GM18861 (cell line): ENCODE data around the gene MRPL41.
"Not testable (repeated sequence)": the region's sequence is repeated elsewhere in the genome, so short reads cannot be mapped to it uniquely, and the experiment has no call there.

Experiments
- ATAC-seq: cut with Tn5 transposase; IDR thresholded peaks from one replicate; pipeline ENCODE4 v1.9.1; 2021; ENCODE audit not compliant: unreplicated experiment

MRPL41 gene

DNA sequence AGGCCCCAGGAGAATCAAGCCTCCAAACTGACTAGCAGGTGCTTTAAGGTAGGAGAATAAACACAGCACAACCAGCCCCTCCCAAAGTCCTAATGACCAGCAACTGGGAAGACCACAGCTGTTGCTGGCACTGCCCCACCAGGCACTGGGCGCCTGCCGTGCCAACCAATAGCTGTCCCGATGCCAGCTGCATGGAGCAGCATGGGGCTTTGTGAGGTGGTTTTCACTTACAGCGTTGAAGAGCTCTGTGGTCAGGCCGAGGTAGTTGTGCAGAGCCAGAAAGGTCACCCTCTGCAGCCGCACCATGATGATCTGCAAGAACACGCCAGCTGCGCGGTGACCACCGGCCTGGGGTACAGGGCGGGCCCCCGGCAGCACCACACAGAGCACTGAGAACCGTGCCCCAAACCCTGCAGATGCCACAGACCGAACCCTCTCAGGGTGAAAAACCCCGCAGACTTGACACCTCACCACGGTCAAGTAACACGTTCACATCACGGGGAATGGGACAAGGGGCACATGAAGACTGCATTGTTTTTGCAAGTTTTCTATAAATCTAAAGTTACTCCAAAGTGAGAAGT, 30.2 kb upstream of the MRPL41 start:
- ATAC-seq, result no peak

DNA sequence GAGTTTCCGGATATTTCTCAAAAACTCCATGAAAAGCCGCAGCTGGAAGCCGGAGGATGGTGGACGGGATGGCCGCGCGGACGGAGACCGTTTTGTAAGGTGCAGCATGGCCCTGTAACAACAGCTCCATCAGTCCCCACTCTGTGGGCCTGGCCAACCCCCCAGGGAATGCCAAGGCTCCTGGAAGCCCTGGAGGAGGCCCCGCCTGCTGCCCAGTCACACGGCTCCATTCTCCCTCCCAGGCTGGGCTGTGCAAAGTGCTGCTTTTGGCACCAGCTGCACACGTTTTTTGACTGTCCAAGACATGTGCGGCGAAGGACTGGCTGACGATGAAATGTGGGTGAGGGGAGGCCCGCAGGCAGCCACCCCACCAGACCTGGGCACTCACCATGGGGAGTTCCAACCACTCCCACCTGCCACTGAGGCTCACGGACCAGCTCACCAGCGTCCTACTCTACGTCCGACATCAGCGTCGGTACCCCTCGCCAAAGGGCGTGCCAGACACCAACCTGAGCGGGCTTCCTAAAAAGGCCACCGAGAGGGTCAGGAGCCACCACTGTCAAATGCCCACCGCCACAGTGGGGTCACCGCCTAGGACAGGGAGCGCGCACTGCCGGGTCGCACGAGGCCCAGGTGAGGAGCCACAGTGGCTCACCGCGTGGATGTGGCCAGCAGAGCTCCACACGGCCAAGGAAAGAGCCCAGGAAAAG, 28.8 kb upstream of the MRPL41 start:
- no peak for ATAC-seq

DNA sequence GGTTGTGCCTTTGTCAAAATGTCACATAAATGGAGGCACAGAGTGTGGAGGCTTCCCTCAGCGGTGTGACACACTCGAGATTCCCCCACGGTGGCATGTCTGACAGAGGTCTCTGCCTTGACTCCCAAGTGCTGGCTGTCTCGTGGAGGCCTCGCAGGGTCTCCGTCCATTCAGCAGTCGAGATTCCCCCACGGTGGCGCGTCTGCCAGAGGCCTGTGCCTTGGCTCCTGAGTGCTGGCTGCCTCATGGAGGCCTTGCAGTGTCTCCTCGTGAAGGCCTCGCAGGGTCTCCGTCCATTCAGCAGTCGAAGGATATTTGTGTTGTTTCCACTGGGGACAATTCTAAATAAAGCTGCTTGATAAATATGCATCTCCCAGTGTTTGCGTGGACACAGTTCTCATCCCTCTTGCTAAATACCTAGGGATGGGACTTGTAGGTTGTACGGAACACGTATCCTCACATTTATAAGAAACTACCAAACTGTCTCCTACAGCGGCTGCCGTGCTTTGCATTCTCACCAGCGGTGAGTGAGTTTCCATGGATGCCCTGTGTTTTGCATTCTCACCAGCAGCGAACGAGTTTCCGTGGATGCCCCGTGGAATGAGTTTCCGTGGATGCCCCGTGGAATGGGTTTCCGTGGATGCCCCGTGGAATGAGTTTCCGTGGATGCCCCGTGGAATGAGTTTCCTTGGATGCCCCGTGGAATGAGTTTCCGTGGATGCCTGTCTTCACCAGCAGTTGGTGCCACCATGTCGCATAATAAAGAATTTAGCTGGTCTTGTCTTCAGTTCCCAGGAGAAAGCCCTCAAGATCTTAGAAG, 27.3 kb upstream of the MRPL41 start:
- no peak for ATAC-seq

DNA sequence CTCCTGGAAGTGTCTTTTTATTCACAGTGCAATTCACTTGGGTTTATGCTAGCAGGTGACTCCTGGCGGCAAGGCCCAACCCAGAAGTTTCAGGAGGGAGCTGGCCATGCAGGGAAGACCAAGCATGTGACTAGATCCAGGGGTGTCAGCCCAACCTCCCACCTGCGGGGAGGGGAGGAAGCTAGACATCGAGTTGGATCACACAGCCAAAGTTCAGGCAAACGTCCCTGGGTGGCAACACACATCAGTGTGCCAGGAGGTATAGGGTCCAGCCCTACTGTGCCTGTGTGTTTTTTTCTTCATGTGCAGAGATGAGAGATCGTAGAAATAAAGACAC, 26.7 kb upstream of the MRPL41 start:
- no peak for ATAC-seq

DNA sequence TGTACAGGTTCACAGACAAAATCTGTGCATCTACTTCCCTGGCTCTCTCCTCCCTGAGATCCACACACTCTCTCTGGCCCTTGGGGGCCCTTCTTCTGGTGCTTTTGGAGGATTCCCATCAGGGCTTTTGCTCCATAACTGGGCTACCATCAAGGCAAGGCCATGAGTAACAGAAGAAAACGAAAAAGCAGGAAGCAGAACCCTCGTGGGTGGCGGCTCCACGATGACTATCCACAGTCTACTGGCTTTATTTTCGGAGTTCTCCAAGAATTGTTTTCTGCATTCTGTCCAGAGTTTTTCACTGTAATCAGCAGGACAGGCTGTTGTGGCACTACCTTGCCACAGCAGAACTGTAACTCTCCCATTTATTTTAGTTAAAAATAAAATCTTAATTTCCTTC, 21.3 kb upstream of the MRPL41 start:
- no peak for ATAC-seq

DNA sequence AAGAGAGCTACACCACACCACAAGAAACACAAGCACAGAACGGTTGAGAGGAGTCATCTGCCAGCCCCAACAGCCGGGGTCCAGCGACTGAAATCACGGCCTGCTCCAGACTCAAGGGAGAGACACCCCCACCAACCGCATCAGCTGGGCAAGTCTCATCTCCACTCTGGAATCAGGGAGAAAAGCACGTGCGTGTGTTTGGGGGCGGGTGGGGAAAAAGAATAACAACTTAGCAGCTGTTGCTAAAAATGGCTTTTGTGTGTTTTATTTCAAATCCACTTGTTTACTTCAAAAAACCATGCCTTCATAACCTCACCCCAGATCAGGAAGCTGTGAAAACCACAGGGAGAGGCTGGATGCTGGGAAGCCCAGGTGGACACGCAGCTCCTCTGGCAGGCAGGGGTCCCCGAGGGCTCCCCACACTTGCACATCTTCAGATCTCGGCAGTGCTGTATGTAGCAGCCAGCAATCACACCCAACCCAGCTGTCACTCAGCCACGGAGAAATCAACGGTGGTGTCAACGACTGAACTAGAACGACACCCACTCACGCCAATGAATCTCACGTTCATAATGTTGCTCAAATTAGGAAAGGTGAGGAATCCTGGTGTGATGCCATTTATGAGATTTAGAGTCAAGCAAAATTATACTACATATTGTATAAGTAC, 20.4 kb upstream of the MRPL41 start:
- no peak for ATAC-seq

DNA sequence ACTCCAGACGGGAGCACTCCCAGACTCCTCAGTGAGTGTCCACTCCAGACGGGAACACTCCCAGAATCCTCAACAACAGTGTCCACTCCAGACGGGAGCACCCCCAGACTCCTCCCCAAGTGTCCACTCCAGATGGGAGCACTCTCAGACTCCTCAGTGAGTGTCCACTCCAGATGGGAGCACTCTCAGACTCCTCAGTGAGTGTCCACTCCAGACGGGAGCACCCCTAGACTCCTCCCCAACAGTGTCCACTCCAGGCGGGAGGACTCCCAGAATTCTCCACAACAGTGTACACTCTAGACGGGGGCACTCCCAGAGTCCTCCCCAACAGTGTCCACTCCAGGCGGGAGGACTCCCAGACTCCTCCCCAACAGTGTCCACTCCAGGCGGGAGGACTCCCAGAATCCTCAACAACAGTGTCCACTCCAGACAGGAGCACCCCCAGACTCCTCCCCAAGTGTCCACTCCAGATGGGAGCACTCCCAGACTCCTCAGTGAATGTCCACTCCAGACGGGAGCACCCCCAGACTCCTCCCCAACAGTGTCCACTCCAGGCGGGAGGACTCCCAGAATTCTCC, 18.7 kb upstream of the MRPL41 start:
- ATAC-seq, result not testable (repeated sequence)

DNA sequence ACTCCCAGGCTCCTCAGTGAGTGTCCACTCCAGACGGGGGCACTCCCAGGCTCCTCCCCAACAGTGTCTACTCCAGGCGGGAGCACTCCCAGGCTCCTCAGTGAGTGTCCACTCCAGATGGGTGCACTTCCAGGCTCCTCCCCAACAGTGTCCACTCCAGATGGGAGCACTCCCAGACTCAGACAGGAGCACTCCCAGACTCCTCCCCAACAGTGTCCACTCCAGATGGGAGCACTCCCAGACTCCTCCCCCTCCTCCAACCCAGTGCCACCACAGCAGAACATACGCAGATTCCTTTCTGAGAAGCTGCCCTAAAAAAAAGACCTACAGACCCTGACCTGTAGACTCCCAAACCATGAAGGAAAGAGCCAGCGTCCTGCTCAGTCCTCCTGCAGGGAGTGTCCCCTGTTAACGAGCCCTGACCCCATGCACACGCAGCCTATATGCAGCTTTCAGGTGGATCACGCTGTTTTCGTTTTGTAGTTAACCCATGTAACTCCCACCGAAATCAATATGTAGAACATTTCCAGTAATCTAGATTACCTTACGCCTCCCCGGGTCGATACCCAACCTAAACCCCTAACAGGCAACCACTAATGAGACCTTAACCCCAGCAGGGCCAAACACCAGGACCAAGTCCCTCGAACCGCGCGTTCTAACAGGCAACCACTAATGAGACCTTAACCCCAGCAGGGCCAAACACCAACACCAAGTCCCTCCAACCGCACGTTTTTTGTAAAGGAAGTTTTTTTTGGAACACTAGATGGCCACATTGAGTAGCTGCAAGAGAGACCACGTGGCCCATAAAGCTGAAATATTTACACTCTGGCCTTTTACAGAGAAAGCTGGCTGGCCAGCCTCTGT, 17.2 kb upstream of the MRPL41 start:
- no peak for ATAC-seq

DNA sequence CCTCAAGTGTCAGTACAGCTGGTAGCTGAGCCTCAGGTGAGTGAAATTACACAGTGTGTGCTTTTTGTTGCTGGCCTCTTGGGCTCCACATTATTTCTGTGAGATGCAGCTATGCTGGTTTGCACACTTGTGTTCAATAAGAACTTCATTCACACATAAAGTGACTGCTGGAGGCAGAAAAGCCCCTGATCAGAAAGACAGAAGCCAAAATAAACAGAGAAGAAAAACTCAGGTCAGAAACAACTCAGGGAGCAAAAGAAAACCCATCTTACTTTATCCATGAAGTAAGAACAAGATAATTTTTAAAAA, 16.6 kb upstream of the MRPL41 start:
- ATAC-seq, result no peak

DNA sequence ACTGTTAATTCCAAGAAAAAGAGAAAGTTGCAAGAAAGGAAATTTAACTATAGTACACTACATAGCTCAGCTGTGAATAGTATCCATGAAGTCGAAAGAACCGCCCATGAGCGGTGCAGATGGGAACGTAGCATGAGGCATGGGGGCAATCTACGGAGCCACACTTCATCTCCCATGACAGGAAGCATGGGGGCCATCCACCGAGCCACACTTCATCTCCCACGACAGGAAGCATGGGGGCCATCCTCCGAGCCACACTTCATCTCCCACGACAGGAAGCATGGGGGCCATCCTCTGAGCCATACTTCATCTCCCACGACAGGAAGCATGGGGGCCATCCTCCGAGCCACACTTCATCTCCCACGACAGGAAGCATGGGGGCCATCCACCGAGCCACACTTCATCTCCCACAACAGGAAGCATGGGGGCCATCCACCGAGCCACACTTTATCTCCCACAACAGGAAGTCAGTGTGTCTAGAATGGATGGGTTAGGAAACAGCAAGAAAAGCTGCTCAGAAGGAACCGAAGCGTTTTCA, 15.0 kb upstream of the MRPL41 start:
- ATAC-seq, result not testable (repeated sequence)

DNA sequence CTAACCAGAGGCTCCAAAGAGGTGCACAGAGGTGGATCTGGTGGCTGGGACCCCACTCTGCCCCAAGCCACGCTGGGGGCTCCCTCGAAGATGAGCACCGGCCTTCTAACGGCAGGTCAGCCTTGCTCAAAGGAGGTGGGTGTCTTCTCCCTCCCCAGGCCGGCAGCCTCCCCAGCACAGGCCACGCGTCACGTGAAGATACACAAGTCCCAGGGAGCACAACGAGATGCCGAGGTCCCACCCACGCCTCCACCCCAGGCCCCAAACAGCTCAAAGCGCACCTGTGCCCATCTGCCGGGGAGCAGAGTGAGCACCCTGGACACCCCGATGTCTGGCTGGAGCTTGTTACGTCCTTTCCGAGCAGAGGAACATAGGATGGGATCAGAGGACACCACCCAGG, 13.6 kb upstream of the MRPL41 start:
- ATAC-seq, result no peak

DNA sequence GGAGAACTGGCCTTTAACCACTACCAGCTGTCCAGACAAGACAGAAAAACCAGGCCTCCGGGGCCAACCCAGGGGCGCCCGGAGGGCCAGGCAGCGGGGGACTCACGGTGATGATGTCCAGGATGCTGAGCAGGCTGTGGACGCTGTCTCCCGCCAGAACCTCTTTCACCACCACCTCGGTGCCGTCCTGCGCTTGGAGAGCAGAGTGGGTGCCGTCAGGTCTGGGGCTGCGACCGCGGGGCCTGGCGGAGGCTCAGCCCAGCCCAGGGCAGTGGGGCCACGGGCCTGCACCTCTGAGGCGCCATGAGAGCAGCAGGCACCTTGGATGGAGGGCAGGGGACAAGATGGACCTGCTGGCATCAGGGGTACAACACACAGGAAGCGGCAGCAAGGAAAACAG, 11.1 kb upstream of the MRPL41 start:
- ATAC-seq, result no peak

DNA sequence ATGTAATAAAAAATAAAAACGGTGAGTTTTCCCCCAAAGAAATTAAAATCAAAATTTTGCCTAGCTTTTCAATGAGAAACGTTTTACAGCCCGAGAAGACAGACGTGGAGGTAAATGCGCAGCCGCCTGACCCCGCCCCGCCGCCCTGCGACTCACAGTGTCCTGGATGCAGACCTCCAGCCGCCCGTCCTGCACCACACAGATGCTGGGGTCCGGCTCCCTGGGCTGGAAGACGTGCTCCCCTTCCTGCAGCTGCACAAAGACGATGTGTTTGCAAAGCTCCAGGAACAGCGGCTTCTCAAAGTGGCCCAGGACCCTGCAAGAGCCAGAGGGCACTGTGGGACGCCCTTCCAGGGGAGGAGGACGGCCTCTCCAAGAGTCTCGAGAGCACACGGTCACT, 9.2 kb upstream of the MRPL41 start:
- ATAC-seq, result no peak

DNA sequence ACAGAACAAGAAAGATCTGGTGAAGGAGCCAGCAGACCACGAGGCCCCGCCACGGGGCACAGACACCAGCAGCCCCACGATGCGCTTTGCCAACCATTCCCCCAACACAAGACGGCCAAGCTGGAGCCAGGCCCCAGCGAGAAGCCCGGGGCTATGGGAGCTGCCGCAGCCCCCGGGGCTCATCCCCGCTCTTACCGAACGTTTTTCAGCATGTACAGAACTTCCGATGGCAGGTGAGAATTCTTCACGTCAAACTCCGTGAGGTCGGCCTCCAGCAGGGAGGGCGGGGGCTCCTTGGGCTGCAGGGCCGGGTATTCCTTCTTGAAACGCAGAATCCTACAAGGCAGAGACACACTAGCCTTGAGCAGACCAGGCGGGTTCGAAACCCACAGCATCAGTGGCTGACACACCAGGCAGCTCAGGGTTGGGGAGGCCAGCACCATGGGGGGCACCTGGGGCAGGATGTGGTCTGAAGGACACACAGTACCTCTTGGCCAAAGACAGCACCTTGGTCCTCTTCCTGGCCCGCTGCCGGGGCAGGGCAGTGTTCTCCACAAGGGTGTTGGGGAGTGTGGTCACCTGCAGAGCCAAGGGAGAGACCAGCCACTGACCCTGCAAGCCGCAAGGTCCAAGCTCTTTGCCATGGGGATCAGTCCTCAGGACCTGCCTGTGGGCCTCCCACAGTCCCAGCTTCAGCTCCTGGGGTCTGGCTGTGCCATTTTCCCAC, 8.3 kb upstream of the MRPL41 start:
- ATAC-seq, result no peak

DNA sequence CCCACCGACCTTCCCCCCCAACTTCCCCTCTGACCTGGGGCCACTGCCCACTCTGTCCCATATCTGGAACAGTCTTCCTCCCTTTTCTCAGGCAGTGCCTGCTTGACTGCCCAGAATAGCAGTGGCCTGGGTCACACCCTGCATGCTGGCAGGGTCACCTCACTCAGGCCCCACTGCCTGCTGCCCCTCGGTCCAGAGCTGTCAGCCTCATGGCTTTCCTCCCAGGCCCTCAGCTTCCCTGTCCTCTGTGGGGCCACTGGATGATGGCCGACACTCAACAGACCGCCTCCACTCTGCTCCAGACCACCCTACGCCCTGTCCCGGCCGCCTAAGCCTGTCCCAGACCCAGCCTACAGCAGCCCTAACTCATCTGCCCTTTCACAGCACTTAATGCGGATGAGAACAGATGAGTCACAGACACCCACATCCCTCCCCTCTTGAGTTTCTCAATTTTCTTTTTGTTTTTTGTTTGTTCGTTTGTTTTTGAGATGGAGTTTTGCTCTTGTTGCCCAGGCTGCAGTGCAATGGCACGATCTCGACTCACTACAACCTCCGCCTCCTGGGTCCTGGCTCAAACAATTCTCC, 7.4 kb upstream of the MRPL41 start:
- no peak for ATAC-seq

DNA sequence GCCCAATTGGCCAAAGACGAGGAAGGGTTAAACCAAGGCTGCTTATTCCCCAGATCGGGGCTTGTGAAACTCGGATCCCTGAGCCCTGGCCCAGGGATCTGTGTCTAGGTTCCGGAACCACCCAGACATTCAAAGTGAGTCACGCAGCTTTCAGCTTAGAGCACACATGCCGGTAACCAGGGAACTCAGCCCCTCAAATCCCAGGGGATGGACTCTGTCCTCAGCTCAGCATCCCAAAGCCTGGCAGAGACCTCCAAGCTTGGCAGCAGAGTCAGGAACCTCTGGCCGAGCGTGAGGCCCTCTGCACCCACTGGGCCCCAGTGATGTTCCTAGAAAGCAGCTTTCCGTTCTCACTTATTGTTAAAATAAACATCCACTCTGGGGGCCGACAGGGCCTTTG, 6.6 kb upstream of the MRPL41 start:
- no peak for ATAC-seq

DNA sequence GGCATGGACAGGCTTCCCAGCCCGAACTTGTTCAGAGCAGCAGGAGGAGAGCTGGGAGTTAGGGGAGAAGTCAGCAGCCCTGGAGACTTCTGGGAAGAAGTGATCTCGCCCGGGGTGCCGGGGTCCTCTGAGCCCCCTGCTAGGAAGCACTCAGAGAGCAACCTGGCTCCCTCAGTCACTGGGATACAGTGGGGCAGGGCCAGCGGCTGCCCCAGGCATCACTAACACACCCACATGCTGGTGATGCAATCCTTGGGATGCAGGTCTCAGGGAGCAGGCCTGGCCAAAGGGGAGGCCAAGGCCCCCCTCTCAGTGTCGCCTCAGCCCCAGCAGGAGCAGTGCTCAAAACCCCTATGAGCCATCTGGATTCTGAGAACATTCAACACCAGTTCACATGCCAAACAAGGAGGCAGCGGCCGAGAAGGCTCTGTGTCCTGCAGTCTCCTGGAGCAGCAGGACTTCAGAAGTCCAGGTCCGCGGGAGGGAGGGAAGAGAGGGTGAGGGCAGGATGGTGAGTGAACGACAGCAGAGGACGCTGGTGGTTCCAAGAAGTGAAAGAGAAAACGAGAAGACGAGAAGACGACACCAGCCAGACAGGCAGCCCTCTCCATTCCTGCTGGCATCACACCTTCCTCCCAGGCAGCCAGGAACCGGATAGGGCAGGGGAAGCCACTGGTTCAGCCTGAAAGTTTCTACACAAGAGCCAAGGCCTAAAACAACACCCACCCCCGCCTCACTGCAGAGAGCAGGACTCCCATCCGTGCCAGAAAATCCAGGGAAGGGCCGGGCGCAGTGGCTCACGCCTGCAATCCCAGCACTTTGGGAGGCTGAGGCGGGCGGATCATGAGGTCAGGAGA, 3.8 kb upstream of the MRPL41 start:
- ATAC-seq, result no peak

DNA sequence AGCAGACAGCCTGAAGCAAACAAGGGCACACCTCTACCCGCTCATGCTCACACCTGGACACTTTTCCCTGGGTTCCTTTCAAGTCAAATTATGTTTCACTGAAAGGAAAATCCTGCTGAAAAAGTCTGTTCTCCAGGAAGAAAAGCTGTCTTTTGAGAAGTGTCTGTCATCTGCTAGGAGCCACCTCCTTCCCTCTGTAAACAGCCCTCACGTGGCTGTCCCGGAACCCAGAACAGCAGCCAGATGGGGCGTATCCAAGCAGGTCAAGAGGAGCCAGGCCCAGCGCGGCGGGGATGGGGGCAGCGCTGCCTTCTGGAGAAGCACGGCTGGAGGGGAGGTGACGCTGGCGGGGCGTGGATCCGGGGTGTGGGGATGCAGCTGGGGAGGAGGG, 1.5 kb upstream of the MRPL41 start, which contains the start of gene PNPLA7:
Gene PNPLA7 (minus strand): TSS at position 172 of the 391 bp plus-strand sequence. CDS start 205 bp downstream, outside the sequence.
- no peak for ATAC-seq

DNA sequence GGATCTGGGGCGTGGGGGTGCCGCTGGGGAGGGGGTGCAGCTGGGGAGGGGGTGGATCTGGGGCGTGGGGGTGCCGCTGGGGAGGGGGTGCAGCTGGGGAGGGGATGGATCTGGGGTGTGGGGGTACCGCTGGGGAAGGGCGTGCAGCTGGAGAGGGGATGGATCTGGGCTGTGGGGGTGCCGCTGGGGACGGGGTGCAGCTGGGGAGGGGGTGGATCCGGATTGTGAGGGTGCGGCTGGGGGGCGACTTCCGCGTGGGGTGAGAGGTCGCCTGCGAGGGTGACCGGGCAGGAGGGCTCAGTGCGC, 768 bp upstream of the MRPL41 start:
- not testable (repeated sequence) for ATAC-seq
